MM.1S (cell line): ENCODE data around the gene MET.

Source experiments
- DNase-seq: peaks from one replicate; pipeline ENCODE4 v3.0.0-alpha.2; 2015
- H2AFZ ChIP-seq: fragments of 300-600 bp; sonication (generic); 2 replicates; pipeline ENCODE4 v1.6.0; 2016; ENCODE audit warnings: antibody characterized with exemption, low read length
- H3F3A ChIP-seq: fragments of 300-600 bp; sonication (generic); 2 replicates; pipeline ENCODE4 v1.6.1; 2016; ENCODE audit warnings: mild to moderate bottlenecking, antibody characterized with exemption, low read length, moderate library complexity, mixed read lengths; ENCODE audit not compliant: insufficient read depth
- H3K27ac ChIP-seq: fragments of 300-600 bp; sonication (generic); 2 replicates; pipeline ENCODE4 v1.5.1; 2016; ENCODE audit warnings: mild to moderate bottlenecking, low read length
- H3K27me3 ChIP-seq: fragments of 300-600 bp; sonication (generic); replicated peaks from 2 replicates; pipeline ENCODE4 v1.6.0; 2016; ENCODE audit warnings: low read length; ENCODE audit not compliant: insufficient read depth
- H3K36me3 ChIP-seq: fragments of 300-600 bp; sonication (generic); replicated peaks from 2 replicates; pipeline ENCODE4 v1.6.1; 2016; ENCODE audit warnings: mild to moderate bottlenecking, low read length, mixed read lengths; ENCODE audit not compliant: insufficient read depth
- H3K4me1 ChIP-seq: fragments of 300-600 bp; sonication (generic); 2 replicates; pipeline ENCODE4 v1.6.1; 2016; ENCODE audit warnings: low read length, mixed read lengths
- H3K4me2 ChIP-seq: fragments of 300-600 bp; sonication (generic); 2 replicates; pipeline ENCODE4 v1.6.0; 2016; ENCODE audit warnings: low read depth, low read length
- H3K4me3 ChIP-seq: fragments of 300-600 bp; sonication (generic); 2 replicates; pipeline ENCODE4 v1.5.1; 2016; ENCODE audit warnings: low read length, mixed read lengths
- H3K79me2 ChIP-seq: fragments of 300-600 bp; sonication (generic); 2 replicates; pipeline ENCODE4 v1.6.1; 2016; ENCODE audit warnings: mixed run types, low read length, mixed read lengths
- H3K9ac ChIP-seq: fragments of 300-600 bp; sonication (generic); 2 replicates; pipeline ENCODE4 v1.6.1; 2016; ENCODE audit warnings: low read length, mixed read lengths
- H3K9me2 ChIP-seq: fragments of 300-600 bp; sonication (generic); replicated peaks from 2 replicates; pipeline ENCODE4 v1.6.1; 2016; ENCODE audit warnings: mild to moderate bottlenecking, low read length, mixed read lengths; ENCODE audit not compliant: insufficient read depth
- H3K9me3 ChIP-seq: fragments of 300-600 bp; sonication (generic); replicated peaks from 2 replicates; pipeline ENCODE4 v1.6.1; 2016; ENCODE audit warnings: mild to moderate bottlenecking, low read length, mixed read lengths; ENCODE audit not compliant: insufficient read depth
- H4K20me1 ChIP-seq: fragments of 300-600 bp; sonication (generic); 2 replicates; pipeline ENCODE4 v1.6.1; 2016; ENCODE audit warnings: mild to moderate bottlenecking, low read length, moderate library complexity, mixed read lengths; ENCODE audit not compliant: insufficient read depth
- CTCF ChIP-seq: fragments of 300-600 bp; sonication (generic); IDR thresholded peaks from 2 replicates; pipeline ENCODE4 v1.5.1; 2016; ENCODE audit warnings: antibody characterized with exemption, low read length, mixed read lengths
- EZH2 ChIP-seq: fragments of 300-600 bp; sonication (generic); optimal IDR thresholded peaks from 2 replicates; pipeline ENCODE3; 2017; ENCODE audit warnings: low read depth, mild to moderate bottlenecking, antibody characterized with exemption, low read length, mixed read lengths
- EZH2phosphoT487 ChIP-seq: fragments of 300-600 bp; sonication (generic); IDR thresholded peaks from 2 replicates; pipeline ENCODE4 v1.6.1; 2018; ENCODE audit warnings: antibody characterized with exemption, low read length

MET gene

GRCh38 chr7:116730097-116731022 is 58.4 kb downstream of the MET start:
- H2AFZ ChIP-seq: no peak overlapping the region
- DNase-seq: peak; percentile 3
- H3K4me2 ChIP-seq: no peak overlapping the region
- no peaks in the 10 kb centered on the region for H3K9me3 ChIP-seq
- H3K27me3 ChIP-seq: no peaks in the 10 kb centered on the region
- peaks cover 14% of the 10 kb centered on the region for H3F3A ChIP-seq
- no peaks in the 10 kb centered on the region for H3K9me2 ChIP-seq
- no peak for TF ChIP-seq EZH2
- TF ChIP-seq EZH2phosphoT487: no peak
- no peak for TF ChIP-seq CTCF
- no peaks in the 10 kb centered on the region for H3K36me3 ChIP-seq
- H3K9ac ChIP-seq: no peak overlapping the region
- H3K27ac ChIP-seq: no peak overlapping the region
- H4K20me1 ChIP-seq: no peaks in the 10 kb centered on the region
- H3K4me1 ChIP-seq: peaks cover 22% of the 10 kb centered on the region
- no peak overlapping the region for H3K4me3 ChIP-seq
- H3K79me2 ChIP-seq: no peaks in the 10 kb centered on the region

GRCh38 chr7:116731023-116731395 is 59.0 kb downstream of the MET start:
- Histone ChIP-seq H3F3A (peaks cover 14% of the 10 kb centered on the region), H3K79me2 (no peaks in the 10 kb centered on the region), H3K9me3 (no peaks in the 10 kb centered on the region), H3K27me3 (no peaks in the 10 kb centered on the region), H4K20me1 (no peaks in the 10 kb centered on the region), H2AFZ (no peak overlapping the region), H3K4me1 (peaks cover 22% of the 10 kb centered on the region), H3K4me3 (no peak overlapping the region), H3K9ac (no peak overlapping the region), H3K27ac (no peak overlapping the region), H3K9me2 (no peaks in the 10 kb centered on the region), H3K4me2 (no peak overlapping the region), H3K36me3 (no peaks in the 10 kb centered on the region)
- TF ChIP-seq EZH2 (no peak), CTCF (no peak), EZH2phosphoT487 (no peak)
- no peak for DNase-seq

GRCh38 chr7:116731445-116732335 is 59.7 kb downstream of the MET start:
- peak; percentile 34 for DNase-seq
- no peaks in the 10 kb centered on the region for H3K9me2 ChIP-seq
- no peak overlapping the region for H2AFZ ChIP-seq
- no peak overlapping the region for H3K27ac ChIP-seq
- H3K4me1 ChIP-seq: peaks cover 22% of the 10 kb centered on the region
- peaks cover 14% of the 10 kb centered on the region for H3F3A ChIP-seq
- H3K27me3 ChIP-seq: no peaks in the 10 kb centered on the region
- H3K36me3 ChIP-seq: no peaks in the 10 kb centered on the region
- H3K79me2 ChIP-seq: no peaks in the 10 kb centered on the region
- peak overlapping the region; percentile 24; the same call in 1 of the 2 replicates for H3K4me2 ChIP-seq
- no peak overlapping the region for H3K9ac ChIP-seq
- H3K4me3 ChIP-seq: no peak overlapping the region; the same call in 1 of the 2 replicates
- no peaks in the 10 kb centered on the region for H4K20me1 ChIP-seq
- TF ChIP-seq EZH2 (no peak), EZH2phosphoT487 (no peak), CTCF (no peak)
- H3K9me3 ChIP-seq: no peaks in the 10 kb centered on the region
